K562 (cell line): ENCODE data around the gene POF1B. TPM values are rescaled to one million over a fixed set of nuclear protein-coding genes. Genes with fewer than 3 reads are reported as not detected.

Experiments used
- ATAC-seq: fragments of 200-7000 bp; cut with Tn5 transposase; 3 replicates; pipeline ENCODE4 v1.9.1; 2020; ENCODE audit warnings: moderate library complexity
- BruUV-seq: library from RNA; stranded (reverse); fragments of 400-500 nt; replicated peaks from 2 replicates; lab custom pipeline; 2021; lab: Mats Ljungman, UMichigan
- CTCF ChIA-PET: fragments of 300-600 bp; formaldehyde crosslinking; extraction: SDS; loops from one replicate; lab custom pipeline; 2021; ENCODE audit warnings: low intra/inter-chr PET ratio; lab: Yijun Ruan, JAX
- POLR2A ChIA-PET: fragments of 300-600, 350-650 bp; sonication (Branson Sonifier 250); formaldehyde crosslinking; extraction: SDS; loops from one replicate; lab custom pipeline; 2021; ENCODE audit warnings: antibody characterized with exemption, inconsistent platforms; lab: Yijun Ruan, JAX
- DNase-seq, 4 experiments: peaks; one replicate each; pipeline versions ENCODE4 v3.0.0 to v3.0.0-alpha.2; 2011 to 2018; ENCODE audit warnings: low spot score in 3 of 4, mixed read lengths in 3 of 4; ENCODE audit errors: extremely low read depth in 1 of 4
- FAIRE-seq: peaks from 2 replicates; lab custom pipeline; 2011; peaks lifted over from hg19 to GRCh38; lab: Jason Lieb, UNC
- H2AFZ ChIP-seq: 2 replicates; pipeline ENCODE4 v1.6.0; 2011; ENCODE audit warnings: low read depth, low read length, control low read depth, inconsistent platforms
- H3K27ac ChIP-seq: fragments of 200-600 bp; 3 replicates; pipeline ENCODE4 v1.8.0; 2011; ENCODE audit warnings: low read depth, mild to moderate bottlenecking, control low read depth, inconsistent platforms, low read length, moderate library complexity, mixed read lengths; ENCODE audit errors: extremely low read depth
- H3K27me3 ChIP-seq, 2 experiments: fragments of 300-600 bp in 1 of 2; 2 replicates in 1 of 2; 3 replicates in 1 of 2; pipeline versions ENCODE4 v1.6.0 to v1.8.0; 2011; ENCODE audit warnings: inconsistent platforms in 2 of 2, low read length in 2 of 2, mild to moderate bottlenecking in 1 of 2, mixed read lengths in 1 of 2, moderate library complexity in 1 of 2; ENCODE audit not compliant: control insufficient read depth in 2 of 2, insufficient read depth in 2 of 2
- H3K36me3 ChIP-seq: fragments of 300-600 bp; 3 replicates; pipeline ENCODE4 v1.8.0; 2011; ENCODE audit warnings: mild to moderate bottlenecking, low read length, inconsistent platforms; ENCODE audit not compliant: control insufficient read depth, insufficient read depth
- H3K4me1 ChIP-seq, 2 experiments: fragments of 200-600 bp in 1 of 2; replicated peaks in 1 of 2; 2 replicates in 1 of 2; 3 replicates in 1 of 2; pipeline versions ENCODE4 v1.5.1 to v1.8.0; 2011; ENCODE audit warnings: inconsistent platforms in 2 of 2, low read length in 2 of 2, mild to moderate bottlenecking in 1 of 2, mixed read lengths in 1 of 2, moderate library complexity in 1 of 2; ENCODE audit not compliant: control insufficient read depth in 2 of 2, insufficient read depth in 2 of 2
- H3K4me2 ChIP-seq: 2 replicates; pipeline ENCODE4 v1.6.1; 2011; ENCODE audit warnings: low read length, control low read depth, inconsistent platforms, mixed read lengths; ENCODE audit not compliant: insufficient read depth
- H3K4me3 ChIP-seq: fragments of 200-600 bp; sonication (generic), shearing (Covaris generic); 2 replicates; pipeline ENCODE4 v1.5.1; 2016; ENCODE audit warnings: control low read depth, inconsistent platforms
- H3K79me2 ChIP-seq: fragments of 200-600 bp; 3 replicates; pipeline ENCODE4 v1.8.0; 2011; ENCODE audit warnings: low read length, inconsistent platforms; ENCODE audit not compliant: control insufficient read depth, insufficient read depth
- H3K9ac ChIP-seq, 2 experiments: 2 replicates each; pipeline versions ENCODE4 v1.6.0 to v1.6.1; 2011; ENCODE audit warnings: low read depth in 2 of 2, low read length in 2 of 2, control low read depth in 1 of 2, inconsistent platforms in 1 of 2, mild to moderate bottlenecking in 1 of 2, mixed read lengths in 1 of 2; ENCODE audit not compliant: insufficient read depth in 1 of 2
- H3K9me1 ChIP-seq: one replicate; pipeline ENCODE4 v1.6.0; 2011; ENCODE audit warnings: inconsistent platforms, mild to moderate bottlenecking, low read length, moderate library complexity; ENCODE audit not compliant: control insufficient read depth, insufficient read depth
- H3K9me3 ChIP-seq: replicated peaks from 2 replicates; pipeline ENCODE4 v1.5.1; 2011; ENCODE audit warnings: low read depth, low read length, inconsistent platforms; ENCODE audit not compliant: control insufficient read depth, insufficient read depth
- H4K20me1 ChIP-seq: replicated peaks from 2 replicates; pipeline ENCODE4 v1.6.1; 2011; ENCODE audit warnings: low read length, inconsistent platforms, mixed read lengths; ENCODE audit not compliant: control insufficient read depth, insufficient read depth
- MYC ChIP-seq, 2 experiments: fragments of 250-450 bp in 1 of 2; sonication (Bioruptor Pico) in 1 of 2; IDR thresholded peaks; 2 replicates each; pipeline versions ENCODE4 v1.5.1 to v1.6.1; 2012 to 2021; ENCODE audit warnings: low read depth in 2 of 2, borderline replicate concordance in 1 of 2, improper control_type of control experiment in 1 of 2, low read length in 1 of 2, mild to moderate bottlenecking in 1 of 2, moderate library complexity in 1 of 2
- PBX2 ChIP-seq, 2 experiments: IDR thresholded peaks in 1 of 2; conservative IDR thresholded peaks in 1 of 2; 2 replicates each; pipeline ENCODE4 v1.6.1; 2016; ENCODE audit warnings: low read depth in 2 of 2, mild to moderate bottlenecking in 1 of 2, missing compliant biosample characterization in 1 of 2, missing genetic modification characterization in 1 of 2, moderate library complexity in 1 of 2
- TRIM24 ChIP-seq, 2 experiments: fragments of 450-650 bp; IDR thresholded peaks; 2 replicates each; pipeline ENCODE4 v1.6.1; 2016
- ZNF143 ChIP-seq: sonication (generic); formaldehyde crosslinking; IDR thresholded peaks from 2 replicates; pipeline ENCODE4 v1.9.0; 2022; ENCODE audit warnings: mild to moderate bottlenecking, missing genetic modification reagents
- WGBS: fragments of 100-300 bp; shearing (Covaris generic); methylation state at CpG from one replicate; pipeline ENCODE4 v1.1.6; 2016; ENCODE audit warnings: low coverage, mixed read lengths; ENCODE audit not compliant: insufficient coverage; ENCODE audit errors: missing lambda C conversion rate; 5-methylcytosine and 5-hydroxymethylcytosine counted together
- in situ Hi-C: fragments of 300-500 bp; cut with MboI; formaldehyde crosslinking; loops from 4 replicates; pipeline ENCODE4 v1.15.0; 2018; ENCODE audit warnings: inconsistent platforms, mixed read lengths
- intact Hi-C: fragments of 100-400 bp; cut with micrococcal nuclease; formaldehyde crosslinking; loops from 2 replicates; pipeline ENCODE4 v1.14.2; 2022
- polyA plus RNA-seq, 8 experiments: library from polyadenylated mRNA; depleted of rRNA in 4 of 8; stranded (reverse) in 5 of 8; unstranded in 3 of 8; fragments of >200 nt; fragmentation: Nextera tagmentation in 2 of 8; fragmentation: Illumina TruSeq in 1 of 8; extraction: Ambion mirVana in 2 of 8; extraction: Trizol in 1 of 8; gene quantifications; 2 replicates each; pipeline versions ENCODE4 v1.2.1 to v1.2.3, GENCODE V29; 2011 to 2014; ENCODE audit warnings: inconsistent platforms in 1 of 8, missing spikeins in 1 of 8
- total RNA-seq, 7 experiments: library from RNA; depleted of rRNA in 6 of 7; stranded (reverse); fragments of >200 nt in 6 of 7; fragmentation: Illumina TruSeq in 2 of 7; extraction: Trizol in 2 of 7; gene quantifications; 2 replicates each; pipeline versions ENCODE4 v1.2.1 to v1.2.3, GENCODE V29; 2011 to 2021; ENCODE audit warnings: low replicate concordance in 1 of 7

The POF1B gene
- total and polyA plus RNA-seq, 9 of the 15 experiments (the other 6 are each of a cell fraction or from before 2014, with no cell fraction given) = 0.03 to 0.57 (median 0.07) TPM; not detected in 1

- ChIA-PET POLR2A (no interaction called here), CTCF (no interaction called here)
- Histone ChIP-seq H3K79me2 (no peaks in the 10 kb centered on the region), H3K9ac (no peak overlapping the region), H3K27ac (no peak overlapping the region), H3K4me1 (no peaks in the 10 kb centered on the region), H3K36me3 (no peaks in the 10 kb centered on the region), H3K9me3 (no peaks in the 10 kb centered on the region), H3K27me3 (no peaks in the 10 kb centered on the region), H3K9me1 (no peaks in the 10 kb centered on the region), H2AFZ (no peak overlapping the region), H4K20me1 (no peaks in the 10 kb centered on the region), H3K4me3 (no peak overlapping the region), H3K4me2 (no peak overlapping the region)
- no peak for FAIRE-seq
- in situ Hi-C loops = no loop called here
- 0% methylated on average over 1 of the region's 1 CpG for WGBS
- TF ChIP-seq MYC (IDR thresholded peaks at IDR 0.05; ENCODE audit: low read depth, low read length) (no peak), MYC (CRISPR knock-in tag; IDR thresholded peaks at IDR 0.05; ENCODE audit: borderline replicate concordance, low read depth) (no peak), TRIM24 (IDR thresholded peaks at IDR 0.05) (no peak), ZNF143 (CRISPR knock-in tag) (no peak), PBX2 (CRISPR knock-in tag; IDR thresholded peaks at IDR 0.05; ENCODE audit: low read depth) (no peak), PBX2 (tag; conservative IDR thresholded peaks at IDR 0.05; ENCODE audit: low read depth) (no peak)
- no TSS peak for BruUV-seq
- no peak for ATAC-seq
- no peak for DNase-seq
- intact Hi-C loops = no loop called here
These were observed 20.4 kb downstream of the POF1B start for GRCh38 chrX:85359051-85359450.
